HG02938 (cell line): ENCODE measurements around the gene BOD1L1.
"Not testable (repeated sequence)": the region's sequence is repeated elsewhere in the genome, so short reads cannot be mapped to it uniquely, and the experiment has no call there.

ENCODE experiments used
- ATAC-seq: cut with Tn5 transposase; IDR thresholded peaks from one replicate; pipeline ENCODE4 v1.9.1; 2021; ENCODE audit warnings: mild to moderate bottlenecking, moderate library complexity; ENCODE audit not compliant: unreplicated experiment

The BOD1L1 gene

GRCh38 chr4:13560111-13560510 lies 67.4 kb downstream of the BOD1L1 start:
- not testable (repeated sequence) for ATAC-seq

DNA sequence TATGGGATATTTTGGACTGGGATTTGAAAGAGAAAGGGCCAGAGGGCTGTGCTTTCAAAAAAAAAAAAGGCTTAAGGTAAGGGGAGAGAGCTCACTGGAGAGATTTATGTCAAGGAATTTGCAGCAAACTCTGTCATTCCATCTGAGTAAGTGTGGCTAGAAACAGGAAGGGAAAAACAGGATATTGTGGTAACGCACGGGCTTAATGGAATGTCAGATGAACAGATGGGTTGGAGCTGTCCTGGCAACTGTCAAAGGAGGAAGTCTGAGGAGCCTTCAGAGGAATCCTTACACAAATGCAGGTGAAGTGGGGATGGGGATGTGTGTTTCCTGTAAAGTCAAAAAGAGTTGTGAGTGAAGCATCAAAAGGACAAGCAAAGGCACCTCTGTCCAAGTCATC lies 68.1 kb downstream of the BOD1L1 start:
- ATAC-seq: no peak

DNA sequence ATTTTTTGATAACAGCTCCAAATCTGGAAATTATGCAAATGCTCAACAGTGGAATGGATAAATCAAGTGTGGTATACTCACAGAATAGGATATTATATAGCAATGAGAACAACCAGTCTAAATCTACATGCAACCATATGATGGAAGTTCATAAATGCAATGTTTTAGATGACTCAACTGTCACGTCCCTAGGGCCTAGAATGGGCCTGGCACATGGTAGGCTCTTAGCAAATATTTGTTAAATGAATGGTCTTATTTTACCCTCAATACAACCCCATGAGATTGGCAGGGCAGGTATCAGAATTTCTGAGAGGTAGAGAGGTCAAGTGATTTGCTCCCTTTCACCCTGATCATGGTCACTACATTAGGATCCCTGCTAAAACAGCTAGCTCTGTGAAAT lies 68.6 kb downstream of the BOD1L1 start:
- ATAC-seq: no peak

- ATAC-seq: no peak
Observed at GRCh38 chr4:13555325-13555724, 72.2 kb downstream of the BOD1L1 start.

- no peak for ATAC-seq
Observed at GRCh38 chr4:13553081-13553480, 74.4 kb downstream of the BOD1L1 start.

DNA sequence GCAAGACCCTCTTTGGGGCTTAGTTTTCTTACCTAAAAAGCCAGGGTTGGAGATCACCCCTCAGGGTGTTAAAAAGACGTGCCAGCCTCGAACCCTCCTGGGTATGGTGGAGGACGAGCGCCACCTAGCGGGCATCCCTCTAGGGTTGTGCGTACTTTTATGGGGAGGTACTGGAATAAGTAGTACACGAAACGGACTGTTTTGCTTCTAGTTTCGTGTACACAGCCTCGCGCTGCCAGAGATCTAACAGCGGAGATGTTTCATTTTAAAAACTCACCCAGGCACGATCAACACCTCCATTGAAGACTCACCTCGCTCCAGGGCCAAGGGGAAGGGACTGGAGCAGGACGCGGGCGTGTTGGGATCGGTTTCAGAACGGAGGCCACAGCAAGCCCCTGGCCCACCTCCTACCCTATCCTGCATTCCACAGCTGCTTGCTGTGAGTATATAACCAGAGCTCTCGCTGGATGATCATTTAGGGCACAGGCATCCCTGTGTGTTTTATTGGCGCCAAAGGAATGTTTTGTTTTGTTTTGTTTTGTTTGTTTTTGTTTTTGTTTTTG lies 78.5 kb downstream of the BOD1L1 start:
- peak; percentile 73 for ATAC-seq

DNA sequence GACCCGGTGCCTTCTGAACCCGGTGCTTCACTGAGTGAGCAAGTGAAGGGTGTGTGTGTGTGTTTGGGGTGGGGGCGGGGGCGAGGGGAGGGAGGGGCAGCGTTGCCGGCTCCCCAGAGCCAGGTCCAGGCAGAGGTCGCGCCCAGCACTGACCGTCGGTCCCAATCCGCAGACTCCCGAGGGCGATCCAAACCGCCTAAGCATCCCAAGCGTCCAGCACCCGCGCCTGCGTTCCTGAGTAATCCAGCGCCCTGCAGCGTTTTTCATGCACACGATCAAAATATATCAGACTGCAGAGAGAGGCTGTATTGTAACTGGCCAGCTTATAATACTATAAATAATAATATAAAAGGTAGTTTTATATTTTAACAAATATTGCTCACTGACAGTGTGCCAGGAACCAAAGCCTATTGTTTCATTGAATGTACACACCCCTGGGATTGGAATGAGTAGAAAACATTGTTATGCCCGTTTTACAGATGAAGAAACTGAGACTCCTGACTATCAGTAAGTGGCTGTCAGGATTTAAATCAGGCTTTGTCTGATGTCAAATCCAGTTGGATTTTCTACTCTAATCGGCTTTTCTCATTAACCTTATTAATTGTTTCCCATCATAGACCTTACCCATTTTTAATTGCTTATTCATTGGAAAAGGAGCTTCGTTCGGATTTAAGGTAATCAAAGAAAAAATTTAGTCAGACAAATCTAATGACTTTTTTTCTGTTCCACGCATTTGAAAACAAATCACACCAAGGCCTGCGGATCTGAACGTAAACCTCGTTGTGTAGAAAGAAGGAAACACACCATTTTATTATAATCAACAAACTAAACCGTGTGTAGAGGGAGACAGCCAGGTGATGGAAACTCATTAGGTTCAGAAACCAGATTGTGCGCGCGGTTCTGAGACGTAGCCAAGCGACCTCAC lies 79.2 kb downstream of the BOD1L1 start:
- no peak for ATAC-seq

- no peak for ATAC-seq
Observed at GRCh38 chr4:13547485-13548041, 80.0 kb downstream of the BOD1L1 start.

- ATAC-seq: no peak
Observed at GRCh38 chr4:13546941-13547484, 80.5 kb downstream of the BOD1L1 start.

DNA sequence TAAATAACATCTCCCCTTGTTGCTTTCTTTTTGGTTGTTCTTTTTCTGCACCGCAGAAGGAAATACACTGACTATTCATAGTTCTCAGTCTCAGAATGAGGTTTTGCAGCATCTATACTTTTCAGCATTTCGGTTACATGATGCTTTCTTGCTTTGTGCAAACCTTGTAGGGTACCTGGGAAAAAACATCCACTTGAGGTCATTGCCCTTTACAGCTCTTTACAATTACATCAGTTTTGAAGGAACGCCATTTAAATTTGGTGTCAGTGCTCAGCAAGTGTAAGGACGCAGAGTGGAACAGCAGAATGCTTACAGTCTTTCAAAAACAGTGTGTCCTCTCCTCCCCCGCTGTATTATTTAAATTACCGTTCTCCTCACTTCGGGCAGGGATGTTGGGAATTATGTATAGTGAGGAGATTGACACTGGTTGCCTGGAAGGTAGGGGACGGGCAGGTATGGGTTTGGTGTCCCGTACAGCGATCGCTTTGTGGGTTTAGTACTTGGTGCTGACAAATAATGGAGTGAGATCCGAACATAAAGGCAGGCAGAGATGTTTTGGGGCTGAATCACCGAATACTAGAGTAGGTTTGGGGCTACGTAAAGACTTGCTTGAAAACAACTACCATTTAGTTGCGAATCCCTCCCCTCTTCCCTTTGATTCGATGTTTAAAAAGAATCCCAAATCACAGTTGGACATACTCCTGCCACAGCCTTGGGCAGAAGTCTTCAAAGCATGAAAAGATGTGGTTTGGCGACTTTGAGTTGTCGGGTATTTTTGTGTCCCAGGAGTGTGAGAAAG lies 81.2 kb downstream of the BOD1L1 start:
- no peak for ATAC-seq

- ATAC-seq: no peak
Observed at GRCh38 chr4:13545394-13545808, 82.1 kb downstream of the BOD1L1 start.

DNA sequence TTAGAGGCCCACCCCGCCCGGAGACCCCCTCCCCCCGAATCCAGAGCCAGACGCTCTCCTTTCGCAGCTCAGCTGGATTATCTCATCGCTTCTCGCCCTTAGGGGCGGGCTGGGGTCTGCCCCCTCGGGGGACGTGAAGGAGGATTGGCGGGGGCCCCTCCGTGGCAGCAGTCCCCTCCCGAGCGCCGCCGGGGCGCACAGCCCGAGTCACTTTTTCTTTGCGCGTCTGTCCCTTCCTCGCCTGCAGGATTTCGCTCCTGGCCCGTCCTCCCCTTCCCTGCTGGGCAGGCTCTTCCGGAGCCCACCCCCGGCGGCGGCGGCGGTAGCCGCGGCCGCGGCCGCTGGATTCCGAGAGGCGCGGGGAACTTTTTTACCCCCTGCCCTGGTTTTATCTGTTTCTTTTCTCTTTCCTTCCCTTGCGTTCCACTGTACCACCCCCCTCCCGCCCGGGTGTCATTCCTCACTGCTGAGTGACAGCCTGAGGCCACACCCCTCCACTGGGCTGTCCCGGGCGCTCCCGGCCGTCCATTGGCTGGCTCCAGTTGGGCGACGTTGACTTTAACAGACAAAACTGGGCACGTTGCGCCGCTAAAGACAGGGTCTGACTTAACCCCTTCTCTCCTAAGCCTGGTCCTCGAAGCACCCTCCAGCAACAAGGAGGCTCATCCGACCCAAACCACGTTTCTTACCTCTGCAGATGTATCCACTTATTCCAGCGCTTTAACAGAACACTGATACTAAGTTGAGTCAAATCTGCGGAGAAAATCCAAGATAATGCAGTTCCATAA lies 82.7 kb downstream of the BOD1L1 start:
- ATAC-seq: peak; percentile 44

- no peak for ATAC-seq
Observed at GRCh38 chr4:13543839-13544605, 83.5 kb downstream of the BOD1L1 start, which contains the start of gene NKX3-2. Gene NKX3-2 (minus strand): TSS chr4:13544508. CDS start chr4:13544414, 94 bp downstream.

DNA sequence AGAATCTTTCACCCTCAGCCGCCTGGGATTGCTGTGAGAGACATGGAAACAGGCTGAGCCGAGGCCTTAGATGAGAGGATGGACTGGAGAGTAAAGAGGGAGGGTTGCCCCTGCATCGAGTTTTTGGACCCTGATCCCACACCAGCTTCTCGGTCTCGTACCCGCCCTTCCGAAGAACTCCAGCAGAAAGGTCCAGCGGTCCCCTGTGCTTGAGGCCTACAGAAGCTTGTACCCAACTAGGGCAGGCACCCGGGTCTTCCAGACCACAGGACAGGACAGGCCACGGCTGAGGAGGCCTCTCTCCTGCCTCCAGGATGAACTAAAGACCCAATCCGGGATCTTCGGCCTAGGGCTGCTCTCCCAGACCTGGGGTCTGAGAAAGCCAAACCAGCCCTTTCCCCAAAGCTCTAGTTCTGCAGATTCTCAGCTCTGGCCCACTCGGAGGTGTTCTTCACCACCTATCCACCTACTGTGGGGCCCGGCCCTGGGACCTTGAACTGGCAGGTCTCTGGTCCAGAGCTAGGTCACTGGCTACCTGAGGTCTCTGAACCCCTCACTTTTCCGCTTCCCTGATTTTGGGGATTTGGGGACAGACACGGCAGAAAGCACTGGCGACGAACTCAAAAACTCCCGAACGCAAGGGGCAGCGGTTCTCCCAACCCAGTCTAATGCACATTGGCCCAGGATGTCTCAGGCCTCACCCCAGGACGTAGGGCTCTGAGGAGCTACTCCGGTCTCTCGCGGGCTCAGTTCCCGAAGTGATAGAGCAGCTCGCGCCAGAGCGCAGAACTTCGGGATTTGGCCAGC lies 84.3 kb downstream of the BOD1L1 start:
- no peak for ATAC-seq

- no peak for ATAC-seq
Observed at GRCh38 chr4:13542577-13543031, 84.9 kb downstream of the BOD1L1 start.

DNA sequence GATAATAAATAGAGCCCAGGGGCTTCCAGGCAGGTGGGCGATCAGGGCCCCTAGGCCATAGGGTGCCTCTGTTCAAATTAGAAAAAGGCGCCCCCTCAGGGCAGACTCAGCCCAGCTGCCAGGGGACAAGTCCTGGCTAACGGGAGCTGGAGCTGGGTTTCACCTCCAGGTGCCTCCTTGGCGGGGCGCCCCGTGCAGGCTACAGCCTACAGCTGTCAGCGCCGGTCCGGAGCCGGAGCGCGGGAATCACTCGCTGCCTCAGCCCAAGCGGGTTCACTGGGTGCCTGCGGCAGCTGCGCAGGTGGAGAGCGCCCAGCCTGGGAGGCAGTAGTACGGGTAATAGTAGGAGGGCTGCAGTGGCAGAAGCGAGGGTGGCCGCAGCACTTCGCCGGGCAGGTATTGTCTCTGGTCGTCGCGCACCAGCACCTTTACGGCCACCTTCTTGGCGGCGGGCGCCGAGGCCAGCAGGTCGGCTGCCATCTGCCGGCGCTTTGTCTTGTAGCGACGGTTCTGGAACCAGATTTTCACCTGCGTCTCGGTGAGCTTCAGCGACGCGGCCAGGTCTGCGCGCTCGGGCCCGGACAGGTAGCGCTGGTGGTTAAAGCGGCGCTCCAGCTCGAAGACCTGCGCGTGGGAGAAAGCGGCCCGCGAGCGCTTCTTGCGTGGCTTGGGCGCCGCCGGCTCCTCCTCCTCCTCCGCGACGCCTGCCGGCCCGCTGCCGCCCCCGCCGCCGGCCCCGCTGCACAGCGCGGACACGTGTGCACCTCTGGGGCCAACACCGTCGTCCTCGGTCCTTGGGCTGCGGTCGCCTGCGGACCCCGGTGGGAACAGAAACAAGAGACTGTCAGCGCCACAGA lies 85.6 kb downstream of the BOD1L1 start:
- no peak for ATAC-seq

DNA sequence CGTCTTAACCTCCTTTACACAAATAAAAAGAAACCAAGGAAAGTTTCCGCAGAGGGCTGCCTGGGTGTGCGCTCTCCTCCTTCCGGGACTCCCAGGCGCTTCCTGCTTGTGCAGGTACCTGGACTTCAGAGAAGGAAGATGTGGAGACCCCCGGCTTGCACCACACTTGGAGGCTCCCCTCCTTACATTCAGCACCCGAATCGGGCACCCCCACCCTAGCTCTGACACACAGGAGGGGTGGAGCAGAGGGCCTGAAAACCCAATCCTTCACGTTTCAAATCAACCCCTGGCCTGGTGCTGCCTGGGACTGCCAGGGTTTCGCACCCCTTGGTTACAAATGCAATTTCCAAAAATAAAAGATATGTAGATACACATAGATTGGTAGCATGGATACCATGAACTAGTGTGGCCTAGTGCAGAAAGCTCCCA lies 86.3 kb downstream of the BOD1L1 start:
- ATAC-seq: no peak
